HG02678 (cell line): ENCODE data around the gene AIFM3.
"Not testable (repeated sequence)": the region's sequence is repeated elsewhere in the genome, so short reads cannot be mapped to it uniquely, and the experiment has no call there.

Experiments
- ATAC-seq: cut with Tn5 transposase; IDR thresholded peaks from one replicate; pipeline ENCODE4 v1.9.1; 2021; ENCODE audit warnings: mild to moderate bottlenecking, moderate library complexity; ENCODE audit not compliant: unreplicated experiment

The AIFM3 gene

GRCh38 chr22:20957102-20957682, 9.9 kb upstream of the AIFM3 start:
- ATAC-seq: no peak

DNA sequence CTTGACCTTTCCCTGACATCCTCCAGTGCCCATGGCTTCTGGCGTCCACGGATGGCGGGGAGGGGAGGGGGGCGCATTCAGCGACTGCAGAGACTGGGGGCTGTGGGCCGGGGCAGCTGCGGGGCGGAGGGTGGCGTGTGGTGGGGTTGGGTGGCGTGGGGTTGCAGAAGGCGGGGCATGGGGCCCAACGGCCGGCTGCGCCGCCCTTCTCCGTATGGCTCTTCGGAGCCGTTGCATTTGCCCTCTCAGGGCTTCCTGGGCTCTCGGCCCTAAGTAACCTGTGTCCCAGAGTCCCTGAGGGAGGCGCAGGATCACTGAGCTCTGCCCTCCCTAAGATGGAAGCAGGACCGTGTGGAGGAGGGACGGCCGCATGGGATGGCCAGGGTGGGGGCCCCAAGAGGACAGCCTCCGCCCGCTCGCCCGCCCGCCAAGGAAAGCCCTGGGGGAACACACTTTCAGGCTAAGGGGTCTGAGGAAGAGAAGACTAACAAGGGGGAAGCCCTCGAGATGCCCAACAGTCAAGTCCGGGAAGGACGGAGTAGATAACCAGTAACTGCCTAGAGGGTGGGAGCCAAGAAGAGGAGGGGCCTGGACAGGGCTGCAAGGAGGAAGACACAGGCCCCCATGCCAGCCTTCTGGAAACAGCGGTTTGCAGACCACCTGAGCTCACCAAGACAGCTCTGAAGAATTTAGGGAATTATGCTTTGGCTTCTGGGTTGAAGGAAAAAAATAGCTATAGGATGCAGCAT, 9.2 kb upstream of the AIFM3 start:
- ATAC-seq: no peak

DNA sequence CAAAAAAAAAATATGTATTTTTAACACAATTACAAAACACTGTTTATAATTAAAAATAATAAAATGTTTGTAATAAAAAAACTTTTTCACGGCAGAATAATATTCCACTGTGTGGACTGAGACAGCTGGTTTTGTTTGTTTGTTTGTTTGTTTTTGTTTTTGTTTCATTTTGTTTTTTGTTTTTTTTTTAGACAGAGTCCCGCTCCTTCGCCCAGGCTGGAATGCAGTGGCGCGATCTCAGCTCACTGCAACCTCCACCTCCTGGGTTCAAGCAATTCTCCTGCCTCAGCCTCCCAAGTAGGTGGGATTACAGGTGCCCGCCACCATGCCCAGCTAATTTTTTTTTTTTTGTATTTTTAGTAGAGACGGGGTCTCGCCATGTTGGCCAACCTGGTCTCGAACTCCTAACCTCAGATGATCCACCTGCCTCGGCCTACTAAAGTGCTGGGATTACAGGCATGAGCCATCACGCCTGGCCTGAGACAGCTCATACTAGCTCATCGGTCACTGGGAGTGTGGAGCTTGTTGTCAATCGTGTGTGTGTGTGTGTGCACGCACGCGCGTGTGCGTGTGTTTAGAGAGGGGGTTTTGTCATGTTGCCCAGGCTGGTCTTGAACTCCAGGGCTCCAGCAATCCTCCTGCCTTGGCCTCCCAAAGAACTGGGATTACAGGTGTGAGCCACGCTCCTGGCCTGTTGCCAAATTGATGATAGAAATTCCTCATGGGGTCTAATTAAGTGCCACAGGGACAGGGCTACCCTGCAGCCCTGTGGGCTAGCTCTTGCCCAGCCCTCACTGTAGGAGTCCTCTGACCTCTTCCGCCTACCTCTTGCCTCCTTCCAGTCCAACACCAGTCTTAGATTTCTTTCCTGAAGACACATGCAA, 7.2 kb upstream of the AIFM3 start:
- ATAC-seq: no peak

DNA sequence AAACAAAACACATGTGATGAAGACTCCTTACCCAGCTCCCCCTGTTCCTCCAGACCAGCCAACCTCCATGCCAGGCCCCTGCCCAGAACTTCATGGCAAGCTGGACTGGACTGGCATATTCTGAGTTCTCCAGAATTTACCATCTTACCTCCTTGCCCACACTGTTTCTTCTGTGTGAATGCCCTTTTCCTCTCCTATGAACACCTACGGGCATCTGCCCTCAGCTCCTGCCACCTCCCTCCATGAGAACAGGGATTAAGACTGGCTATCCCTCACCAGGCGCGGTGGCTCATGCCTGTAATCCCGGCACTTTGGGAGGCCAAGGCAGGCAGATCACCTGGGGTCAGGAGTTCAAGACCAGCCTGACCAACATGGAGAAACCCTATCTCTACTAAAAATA, 6.4 kb upstream of the AIFM3 start:
- no peak for ATAC-seq

DNA sequence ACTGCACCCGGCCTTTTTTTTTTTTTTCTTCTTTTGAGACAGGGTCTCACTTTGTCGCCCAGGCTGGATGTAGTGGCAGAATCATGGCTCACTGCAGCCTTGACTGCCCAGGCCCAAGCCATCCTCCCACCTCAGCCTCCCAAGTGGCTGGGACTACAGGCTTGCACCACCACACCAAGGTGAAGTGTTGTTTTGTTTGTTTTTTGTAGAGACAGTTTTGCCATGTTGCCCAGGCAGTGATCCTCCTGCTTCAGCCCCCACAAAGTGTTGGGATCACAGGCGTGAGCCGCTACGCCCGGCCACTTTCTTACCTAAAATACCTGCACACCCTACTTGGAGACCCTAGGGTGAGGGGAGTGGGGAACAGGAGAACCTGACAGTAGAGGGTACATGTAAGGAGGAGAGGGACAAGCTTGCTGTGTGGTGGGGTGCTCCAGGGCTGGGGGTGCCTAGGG, 4.5 kb upstream of the AIFM3 start:
- ATAC-seq: no peak

DNA sequence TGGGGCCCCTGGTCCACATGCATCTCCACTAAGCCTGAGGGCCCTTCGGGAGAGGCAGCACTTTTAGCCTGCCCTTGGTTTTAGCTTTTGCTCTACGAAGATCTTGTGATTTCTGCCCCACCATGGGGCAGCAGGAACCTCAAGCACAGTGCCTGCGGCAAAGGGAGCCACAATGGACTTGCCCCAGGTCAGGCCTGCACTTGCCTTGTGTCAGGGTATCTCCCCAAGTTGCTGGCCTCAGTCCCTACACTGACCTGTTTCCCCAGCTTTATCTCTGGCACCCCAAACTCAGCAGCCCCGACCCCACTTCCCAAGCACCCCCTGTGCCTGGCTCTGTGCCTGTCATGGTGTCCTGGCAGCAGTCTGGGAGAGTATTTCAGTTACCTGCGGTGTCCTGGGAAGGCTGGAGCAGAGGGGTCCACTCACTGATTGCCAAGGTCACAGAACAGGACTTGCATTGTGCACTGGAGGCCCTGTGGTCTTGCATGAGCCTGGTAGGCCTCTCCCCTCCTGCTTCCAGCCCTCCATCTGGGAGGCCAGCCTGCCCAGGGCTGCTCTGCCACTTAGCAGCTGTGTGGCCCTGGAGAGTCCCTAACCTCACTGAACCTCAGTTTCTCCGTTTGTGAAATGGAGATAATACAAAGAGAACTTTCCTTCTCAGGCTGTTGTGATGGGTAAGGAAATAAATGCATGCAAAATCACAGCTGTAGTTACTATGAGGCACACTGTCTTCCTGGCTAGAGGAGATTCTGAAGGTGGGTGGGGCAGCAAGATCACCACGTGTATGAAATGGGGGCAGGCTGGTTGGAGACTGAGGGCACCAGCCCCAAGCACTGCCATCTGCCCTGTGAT, 3.6 kb upstream of the AIFM3 start:
- ATAC-seq: no peak

GRCh38 chr22:20964090-20964798, 2.8 kb upstream of the AIFM3 start:
- ATAC-seq: no peak

- ATAC-seq: no peak
Observed at GRCh38 chr22:20964799-20965103, 2.3 kb upstream of the AIFM3 start.

GRCh38 chr22:20965104-20965887, 1.8 kb upstream of the AIFM3 start:
- no peak for ATAC-seq

- ATAC-seq: no peak
Observed at GRCh38 chr22:20965888-20966855, 883 bp upstream of the AIFM3 start.

DNA sequence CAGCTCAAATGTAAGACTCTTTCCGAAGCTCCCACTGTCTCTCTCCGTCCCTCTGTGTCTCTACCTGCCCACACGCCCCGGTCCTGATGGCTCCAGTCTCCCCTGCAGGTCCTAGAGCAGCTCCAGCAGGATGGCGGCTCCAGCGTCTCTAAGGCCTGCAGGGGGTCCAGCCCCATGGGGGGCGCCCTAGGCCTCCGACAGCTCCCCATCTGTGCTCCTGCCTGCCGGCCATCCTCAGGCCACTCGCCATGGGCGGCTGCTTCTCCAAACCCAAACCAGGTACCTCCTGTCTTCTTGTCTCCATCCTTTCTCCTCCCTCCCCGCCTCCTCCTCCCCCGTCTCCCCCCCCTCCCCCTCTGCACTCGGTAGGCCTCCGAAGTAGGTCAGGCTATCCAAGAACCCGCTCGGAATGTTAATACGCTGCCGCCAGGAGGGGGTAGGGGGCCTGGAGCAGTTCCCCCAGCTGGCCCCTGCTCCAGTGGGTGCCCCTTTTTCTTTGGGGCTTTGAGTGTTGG, 699 bp downstream of the AIFM3 start:
- no peak for ATAC-seq

DNA sequence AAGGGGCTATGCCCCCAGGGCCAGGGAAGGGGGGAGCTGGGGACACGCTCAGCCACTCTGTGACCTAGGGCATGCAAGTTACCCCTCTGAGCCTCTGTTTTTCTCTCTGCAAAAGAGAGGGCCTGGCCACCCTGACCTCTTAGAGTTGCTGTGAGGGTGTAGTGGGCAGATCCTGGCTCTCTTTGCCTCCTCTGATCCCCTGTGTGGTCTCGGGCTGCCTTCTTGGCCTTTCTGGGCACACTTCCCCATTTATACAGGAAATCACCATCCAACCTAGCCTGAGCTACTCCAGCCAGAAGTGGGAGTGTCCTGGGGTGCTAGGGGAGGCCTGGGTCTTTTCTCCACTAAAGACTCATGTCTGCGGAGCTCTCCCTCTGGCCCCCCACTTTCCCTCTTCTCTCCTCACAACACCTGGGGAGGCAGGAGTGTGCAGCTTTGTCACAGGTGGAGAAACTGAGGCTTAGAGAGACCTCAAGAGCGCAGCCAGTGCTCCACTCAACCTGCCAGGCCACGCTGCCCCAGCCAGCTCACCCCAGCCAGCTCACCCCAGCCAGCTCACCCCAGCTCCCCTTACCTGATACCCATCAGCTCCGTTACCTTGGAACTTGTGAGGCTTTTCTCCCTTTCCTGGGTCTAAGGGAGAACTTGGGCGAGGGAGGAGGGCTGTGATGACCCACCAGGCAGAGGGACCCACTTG, 1.4 kb downstream of the AIFM3 start:
- no peak for ATAC-seq

GRCh38 chr22:20970939-20971657, 4.0 kb downstream of the AIFM3 start:
- ATAC-seq: no peak

DNA sequence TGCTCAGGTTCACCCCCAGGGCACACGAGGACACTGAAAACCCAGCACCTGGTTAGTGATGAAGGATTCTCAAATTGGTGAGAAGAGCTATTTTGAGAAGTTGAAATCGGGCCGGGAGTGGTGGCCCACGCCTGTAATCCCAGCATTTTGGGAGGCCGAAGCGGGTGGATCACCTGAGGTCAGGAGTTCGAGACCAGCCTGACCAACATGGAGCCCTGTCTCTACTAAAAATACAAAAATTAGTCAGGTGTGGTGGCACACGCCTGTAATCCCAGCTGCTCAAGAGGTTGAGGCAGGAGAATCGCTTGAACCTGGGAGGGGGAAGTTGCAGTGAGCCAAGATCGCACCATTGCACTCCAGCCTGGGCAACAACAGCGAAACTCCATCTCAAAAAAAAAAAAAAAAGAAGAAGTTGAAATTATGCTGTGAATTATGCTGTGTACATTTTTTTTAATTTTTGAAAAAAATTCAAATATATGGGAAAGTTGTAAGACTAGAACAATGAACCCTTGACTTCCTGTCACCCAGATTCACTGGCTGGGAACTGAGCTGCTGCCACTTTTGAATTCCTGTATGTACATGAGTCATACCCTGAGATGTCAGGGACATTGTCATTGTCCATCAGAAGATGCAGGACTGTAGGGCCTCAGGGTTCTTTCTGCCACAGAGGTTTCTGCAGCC, 5.1 kb downstream of the AIFM3 start:
- not testable (repeated sequence) for ATAC-seq

DNA sequence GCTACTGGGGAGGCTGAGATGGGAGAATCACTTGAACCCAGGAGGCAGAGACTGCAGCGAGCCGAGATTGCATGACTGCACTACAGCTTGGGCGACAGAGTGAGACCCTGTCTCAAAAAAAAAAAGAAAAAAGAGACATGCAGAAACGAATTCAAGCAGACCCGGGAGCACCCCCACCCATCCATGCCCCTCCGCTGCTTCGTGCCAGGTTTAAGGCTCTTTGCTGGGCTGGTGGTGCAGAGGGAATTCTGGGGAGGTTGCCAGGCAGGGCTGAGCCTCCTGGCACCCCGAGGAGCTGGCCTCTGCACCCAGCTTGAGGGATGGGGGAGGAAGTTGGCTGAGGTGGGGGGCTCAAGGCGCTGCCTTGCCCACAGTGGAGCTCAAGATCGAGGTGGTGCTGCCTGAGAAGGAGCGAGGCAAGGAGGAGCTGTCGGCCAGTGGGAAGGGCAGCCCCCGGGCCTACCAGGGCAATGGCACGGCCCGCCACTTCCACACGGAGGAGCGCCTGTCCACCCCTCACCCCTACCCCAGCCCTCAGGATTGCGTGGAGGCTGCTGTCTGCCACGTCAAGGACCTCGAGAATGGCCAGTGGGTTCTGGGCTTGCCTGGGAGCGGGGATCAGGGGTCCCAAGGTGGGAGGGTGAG, 6.0 kb downstream of the AIFM3 start:
- no peak for ATAC-seq
